Endometrial microvascular endothelial cells (primary cell): ENCODE data around the gene CLEC14A. TPM values are rescaled to one million over a fixed set of nuclear protein-coding genes. Genes with fewer than 3 reads are reported as not detected.

Experiments
- in situ Hi-C: cut with HindIII; loops from 2 replicates; pipeline ENCODE4 v1.10.0; 2017; ENCODE audit warnings: low sequenced_read_pairs, low pct_unique_long_range_greater_than_20kb; ENCODE audit errors: inconsistent ontology term
- total RNA-seq: library from RNA; depleted of rRNA; stranded (reverse); fragments of >200 nt; gene quantifications from one replicate; pipeline ENCODE4 v1.2.3, GENCODE V29; 2015; ENCODE audit errors: inconsistent ontology term

Gene CLEC14A, protein sequence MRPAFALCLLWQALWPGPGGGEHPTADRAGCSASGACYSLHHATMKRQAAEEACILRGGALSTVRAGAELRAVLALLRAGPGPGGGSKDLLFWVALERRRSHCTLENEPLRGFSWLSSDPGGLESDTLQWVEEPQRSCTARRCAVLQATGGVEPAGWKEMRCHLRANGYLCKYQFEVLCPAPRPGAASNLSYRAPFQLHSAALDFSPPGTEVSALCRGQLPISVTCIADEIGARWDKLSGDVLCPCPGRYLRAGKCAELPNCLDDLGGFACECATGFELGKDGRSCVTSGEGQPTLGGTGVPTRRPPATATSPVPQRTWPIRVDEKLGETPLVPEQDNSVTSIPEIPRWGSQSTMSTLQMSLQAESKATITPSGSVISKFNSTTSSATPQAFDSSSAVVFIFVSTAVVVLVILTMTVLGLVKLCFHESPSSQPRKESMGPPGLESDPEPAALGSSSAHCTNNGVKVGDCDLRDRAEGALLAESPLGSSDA
- total RNA-seq: 376 TPM

GRCh38 chr14:38255673-38256532, at the start of gene CLEC14A:
TSS of gene CLEC14A (minus strand) at chr14:38256093. CDS start at chr14:38256022, 71 bp downstream.
- in situ Hi-C loops: loop anchor here (10.0 to 25.0 kb wide), 4 partner anchors 49 to 756 kb away; no protein-coding TSS in a partner anchor

DNA sequence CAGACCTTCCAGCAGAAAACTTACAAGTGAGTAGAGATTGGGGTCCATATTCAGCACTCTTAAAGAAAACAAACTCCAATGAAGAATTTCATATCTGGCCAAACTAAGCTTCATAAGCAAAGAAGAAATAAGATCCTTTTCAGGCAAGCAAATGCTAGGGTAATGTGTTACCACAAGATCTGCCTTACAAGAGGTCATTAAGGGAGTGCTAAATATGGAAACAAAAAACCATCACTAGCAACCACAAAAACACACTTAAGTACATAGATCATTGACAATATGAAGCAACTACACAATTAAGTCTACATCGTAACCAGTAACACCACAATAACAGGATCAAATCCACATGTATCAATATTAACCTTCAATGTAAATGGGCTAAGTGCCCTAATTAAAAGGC, 47.1 kb upstream of the CLEC14A start:
- in situ Hi-C loops: loop anchor here (10.0 kb wide), 1 partner anchor 48 kb away; the partner anchor contains the start of gene CLEC14A

DNA sequence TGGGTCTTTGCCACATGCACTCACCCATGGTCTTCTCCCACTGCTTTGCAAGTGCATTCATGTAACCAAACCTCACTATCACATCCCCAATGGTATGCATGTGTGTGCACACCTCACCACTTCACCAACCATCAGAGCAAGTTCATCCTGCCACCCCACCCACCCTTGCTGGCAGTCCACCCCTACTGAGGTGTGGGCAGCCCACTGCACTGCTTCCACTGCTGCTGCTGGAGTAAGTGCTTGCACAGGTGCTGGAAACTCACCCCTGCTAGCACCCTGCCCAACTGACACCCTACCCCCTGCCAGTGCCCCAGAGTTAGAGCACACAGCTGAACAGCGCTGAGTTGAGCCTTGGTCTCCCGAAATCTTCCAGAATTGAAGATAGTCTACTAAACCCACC, 46.1 kb upstream of the CLEC14A start:
- in situ Hi-C loops: loop anchor here (10.0 kb wide), 1 partner anchor 47 kb away; the partner anchor contains the start of gene CLEC14A

- in situ Hi-C loops: no loop called here
Observed at GRCh38 chr14:38297681-38298080, 41.8 kb upstream of the CLEC14A start.

DNA sequence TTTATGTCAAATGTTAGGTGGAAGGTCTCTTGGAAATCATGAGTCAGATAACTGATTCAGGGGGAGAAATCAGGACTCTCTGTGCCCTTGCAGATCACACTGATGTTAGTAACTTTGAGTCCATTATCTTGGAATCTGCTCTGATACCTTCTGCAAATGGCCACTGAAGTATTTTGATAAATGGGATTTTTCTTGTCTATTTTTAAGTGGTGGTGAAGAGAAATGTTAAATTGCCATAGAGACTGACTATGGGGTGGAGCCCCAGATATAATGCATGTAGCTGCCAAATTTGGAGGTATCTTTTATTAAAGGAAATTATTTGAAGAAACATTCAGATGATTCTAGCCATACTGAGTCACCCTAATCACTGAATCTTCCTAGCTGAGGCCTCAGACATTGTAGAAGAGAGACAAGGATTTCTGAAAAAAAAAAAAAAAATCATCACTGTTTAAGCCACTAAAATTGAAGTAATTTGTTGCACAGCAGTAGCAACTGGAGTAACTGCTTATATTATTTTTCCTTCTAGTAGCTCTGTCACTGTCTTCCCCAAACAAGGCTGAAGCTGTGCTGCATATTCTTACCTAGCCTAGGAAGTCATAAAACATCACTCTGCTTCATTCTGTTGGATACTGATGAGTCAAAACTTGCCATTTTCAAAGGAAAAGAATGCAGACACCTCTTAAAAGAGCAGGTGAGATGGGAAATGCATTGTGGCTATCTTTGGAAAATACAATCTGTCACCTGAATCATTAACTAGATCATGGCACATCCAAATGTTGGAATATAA, 36.0 kb upstream of the CLEC14A start:
- in situ Hi-C loops: no loop called here

- in situ Hi-C loops: no loop called here
Observed at GRCh38 chr14:38290601-38291188, 34.8 kb upstream of the CLEC14A start.

GRCh38 chr14:38286452-38286851, 30.6 kb upstream of the CLEC14A start:
- in situ Hi-C loops: no loop called here

DNA sequence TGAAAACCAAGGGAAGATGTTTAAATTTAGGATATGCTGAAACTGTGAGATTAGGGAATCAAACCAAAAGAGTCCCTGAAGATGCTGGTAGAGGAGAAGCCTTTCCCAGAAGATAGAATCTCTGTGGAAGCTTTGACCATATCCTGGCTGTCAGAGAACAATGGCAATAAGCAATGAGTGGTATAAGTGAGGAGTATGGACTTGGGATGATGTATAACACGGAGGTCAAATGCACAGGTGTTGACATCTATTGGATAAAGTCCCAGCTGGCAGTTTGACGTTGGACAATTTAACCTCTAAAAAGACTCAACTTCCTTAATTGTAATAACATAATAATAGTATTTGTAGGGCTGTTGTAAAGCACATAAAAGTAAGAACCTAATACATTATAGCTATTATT, 30.1 kb upstream of the CLEC14A start:
- in situ Hi-C loops: no loop called here

DNA sequence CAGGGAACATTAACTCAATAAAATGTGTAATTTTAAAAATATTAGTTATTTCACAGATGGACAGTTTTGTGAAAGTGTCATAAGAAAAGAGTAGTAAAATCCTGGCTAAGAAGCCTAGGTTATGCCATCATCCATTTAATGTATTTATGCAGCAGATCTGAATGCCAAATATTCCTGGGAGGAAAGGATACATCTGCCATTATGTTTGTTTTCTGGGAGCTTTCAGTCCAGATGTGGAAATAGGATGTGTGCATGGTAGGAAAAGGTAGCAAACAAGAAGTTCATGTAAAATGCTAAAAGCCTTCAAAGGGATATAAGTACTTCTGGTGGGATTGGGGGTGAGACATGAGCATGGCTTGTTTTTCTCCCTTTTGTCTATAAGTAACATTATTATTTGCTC, 27.0 kb upstream of the CLEC14A start:
- in situ Hi-C loops: no loop called here

GRCh38 chr14:38280081-38280480, 24.2 kb upstream of the CLEC14A start:
- in situ Hi-C loops: no loop called here

GRCh38 chr14:38279572-38279971, 23.7 kb upstream of the CLEC14A start:
- in situ Hi-C loops: no loop called here

DNA sequence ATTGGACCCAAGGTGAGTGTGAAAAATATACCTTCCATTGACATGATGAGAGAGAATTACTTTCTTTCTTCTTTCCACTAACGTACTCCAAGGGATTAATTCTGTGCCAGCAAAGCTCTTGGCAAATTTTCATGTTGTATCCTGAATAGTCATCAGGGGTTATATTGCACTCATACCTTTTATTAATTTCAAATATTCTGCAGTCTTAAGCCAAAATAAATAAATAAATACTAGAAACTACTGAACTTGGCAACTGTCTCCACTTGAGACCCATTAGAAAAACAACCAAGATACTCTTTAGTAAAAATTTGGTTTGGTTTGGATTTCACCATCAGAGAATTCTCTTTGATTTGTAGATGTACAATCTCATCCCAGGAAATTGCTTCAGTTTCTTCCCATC, 22.1 kb upstream of the CLEC14A start:
- in situ Hi-C loops: no loop called here

GRCh38 chr14:38262844-38263243, 7.0 kb upstream of the CLEC14A start:
- in situ Hi-C loops: loop anchor here (25.0 kb wide), 3 partner anchors 349 to 749 kb away; no protein-coding TSS in a partner anchor

DNA sequence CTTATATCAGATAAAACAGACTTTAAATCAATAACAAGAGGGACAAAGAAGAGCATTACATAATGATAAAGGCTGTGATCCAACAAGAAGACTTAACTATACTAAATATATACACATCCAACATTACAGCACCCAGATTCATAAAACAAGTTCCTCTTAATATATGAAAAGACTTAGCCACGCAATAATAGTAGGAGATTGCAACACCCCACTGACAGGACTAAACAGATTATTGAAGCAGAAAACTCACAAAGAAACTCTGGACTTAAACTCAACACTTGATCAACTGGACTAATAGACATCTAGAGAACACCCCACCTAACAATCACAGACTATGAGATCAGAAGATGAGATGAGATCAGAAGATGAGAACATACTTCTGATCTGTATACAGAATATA, 5.7 kb upstream of the CLEC14A start:
- in situ Hi-C loops: loop anchor here (25.0 kb wide), 3 partner anchors 351 to 751 kb away; no protein-coding TSS in a partner anchor

DNA sequence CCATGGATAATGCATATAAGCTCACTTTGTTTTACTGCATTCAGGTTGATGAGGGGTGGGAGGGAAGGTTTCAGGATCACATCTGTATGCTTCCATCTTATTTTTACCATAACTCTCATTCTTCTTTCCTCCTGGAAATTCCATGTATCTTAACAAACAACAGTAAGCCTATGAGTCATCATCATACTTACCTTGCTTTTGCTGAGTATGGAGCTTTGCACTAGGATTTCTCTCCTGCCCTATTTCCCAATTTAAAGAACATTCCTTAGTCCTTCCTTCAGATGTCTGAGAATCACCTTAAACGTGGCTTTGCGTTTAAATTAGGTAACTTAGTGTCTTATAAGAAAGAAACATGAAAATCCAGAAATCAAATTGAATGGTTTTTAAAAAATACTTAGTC, 1.6 kb upstream of the CLEC14A start:
- in situ Hi-C loops: loop anchor here (10.0 to 25.0 kb wide), 4 partner anchors 47 to 755 kb away; no protein-coding TSS in a partner anchor

DNA sequence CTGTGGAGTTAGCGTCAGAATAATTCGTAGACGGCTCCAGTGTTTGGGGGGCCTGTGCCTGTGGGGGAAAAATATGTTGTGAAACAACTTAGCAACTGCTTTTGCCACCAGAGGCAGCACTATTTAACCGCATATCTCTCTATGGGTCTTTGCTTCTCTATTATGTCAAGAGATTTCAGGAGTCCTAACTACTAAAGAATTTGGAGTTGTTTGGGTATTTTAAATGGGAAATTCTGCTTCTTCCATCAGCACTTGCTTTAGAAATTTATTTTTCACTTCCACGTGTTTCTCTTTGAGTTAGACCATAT, 594 bp upstream of the CLEC14A start:
- in situ Hi-C loops: loop anchor here (10.0 to 25.0 kb wide), 4 partner anchors 48 to 756 kb away; no protein-coding TSS in a partner anchor

DNA sequence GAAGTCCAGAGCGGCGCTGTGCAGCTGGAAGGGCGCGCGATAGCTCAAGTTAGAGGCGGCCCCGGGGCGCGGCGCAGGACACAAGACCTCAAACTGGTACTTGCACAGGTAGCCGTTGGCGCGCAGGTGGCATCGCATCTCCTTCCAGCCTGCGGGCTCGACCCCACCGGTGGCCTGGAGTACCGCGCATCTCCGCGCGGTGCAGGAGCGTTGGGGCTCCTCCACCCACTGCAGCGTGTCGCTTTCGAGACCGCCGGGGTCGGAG, 553 bp downstream of the CLEC14A start:
- in situ Hi-C loops: loop anchor here (10.0 to 25.0 kb wide), 4 partner anchors 49 to 757 kb away; no protein-coding TSS in a partner anchor
